Endothelial cell of umbilical vein (primary cell): Measurements from ENCODE around the gene GUCA2A. TPM values are rescaled to one million over a fixed set of nuclear protein-coding genes. Genes with fewer than 3 reads are reported as not detected.

Experiments
- BruUV-seq: library from RNA; stranded (reverse); fragments of 400-500 nt; replicated peaks from 2 replicates; lab custom pipeline; 2021; lab: Mats Ljungman, UMichigan
- CTCF ChIA-PET: fragments of 300-600, 350-600 bp; sonication (Branson Sonifier 250); formaldehyde crosslinking; loops from one replicate; lab custom pipeline; 2021; ENCODE audit warnings: antibody characterized with exemption, inconsistent platforms; lab: Charles Lee
- POLR2A ChIA-PET: fragments of 300-600, 350-600 bp; sonication (Branson Sonifier 250); formaldehyde crosslinking; loops from one replicate; lab custom pipeline; 2021; ENCODE audit warnings: antibody characterized with exemption, inconsistent platforms; lab: Charles Lee
- DNase-seq: peaks from one replicate; pipeline ENCODE4 v3.0.0-alpha.2; 2011; ENCODE audit warnings: low read depth, low spot score
- FAIRE-seq: peaks from 2 replicates; lab custom pipeline; 2011; peaks lifted over from hg19 to GRCh38; lab: Jason Lieb, UNC
- H2AFZ ChIP-seq: 2 replicates; pipeline ENCODE4 v1.6.0; 2012; ENCODE audit warnings: low read depth, low read length, control low read depth, inconsistent platforms
- H3K27ac ChIP-seq: 2 replicates; pipeline ENCODE4 v1.5.1; 2011; ENCODE audit warnings: low read depth, mild to moderate bottlenecking, control low read depth, low read length, moderate library complexity; ENCODE audit not compliant: insufficient read depth
- H3K27me3 ChIP-seq, 2 experiments: 2 replicates each; pipeline versions ENCODE4 v1.6.0 to v1.6.1; 2011; ENCODE audit warnings: low read length in 2 of 2, mixed read lengths in 1 of 2; ENCODE audit not compliant: control insufficient read depth in 2 of 2, insufficient read depth in 2 of 2
- H3K36me3 ChIP-seq, 2 experiments: 2 replicates in 1 of 2; 3 replicates in 1 of 2; pipeline ENCODE4 v1.5.1; 2011; ENCODE audit warnings: low read length in 2 of 2, mild to moderate bottlenecking in 1 of 2, moderate library complexity in 1 of 2; ENCODE audit not compliant: control insufficient read depth in 2 of 2, insufficient read depth in 2 of 2; ENCODE audit errors: extremely low read depth in 1 of 2
- H3K4me1 ChIP-seq: 3 replicates; pipeline ENCODE4 v1.5.1; 2011; ENCODE audit warnings: mild to moderate bottlenecking, low read length; ENCODE audit not compliant: control insufficient read depth, insufficient read depth; ENCODE audit errors: extremely low read depth
- H3K4me2 ChIP-seq: 2 replicates; pipeline ENCODE4 v1.6.1; 2011; ENCODE audit warnings: low read length, control low read depth, mixed read lengths; ENCODE audit not compliant: insufficient read depth
- H3K4me3 ChIP-seq, 3 experiments: fragments of 200-600 bp in 1 of 3; sonication (generic), shearing (Covaris generic) in 1 of 3; replicated peaks in 1 of 3; 2 replicates each; pipeline ENCODE4 v1.5.1; 2011 to 2016; ENCODE audit warnings: control low read depth in 3 of 3, low read length in 3 of 3, mild to moderate bottlenecking in 2 of 3, inconsistent platforms in 1 of 3, low read depth in 1 of 3, moderate library complexity in 1 of 3; ENCODE audit not compliant: insufficient read depth in 1 of 3
- H3K79me2 ChIP-seq: 2 replicates; pipeline ENCODE4 v1.6.0; 2012; ENCODE audit warnings: low read length, inconsistent platforms; ENCODE audit not compliant: control insufficient read depth, insufficient read depth
- H3K9ac ChIP-seq: replicated peaks from 2 replicates; pipeline ENCODE3; 2011; ENCODE audit warnings: low read length, control low read depth; ENCODE audit not compliant: insufficient read depth; ENCODE audit errors: extremely low read depth
- H3K9me1 ChIP-seq: replicated peaks from 3 replicates; pipeline ENCODE4 v1.6.0; 2011; ENCODE audit warnings: mild to moderate bottlenecking, low read length; ENCODE audit not compliant: control insufficient read depth, insufficient read depth; ENCODE audit errors: extremely low read depth
- H3K9me3 ChIP-seq: replicated peaks from 2 replicates; pipeline ENCODE4 v1.5.1; 2012; ENCODE audit warnings: low read length, inconsistent platforms; ENCODE audit not compliant: control insufficient read depth, insufficient read depth
- H4K20me1 ChIP-seq: replicated peaks from 2 replicates; pipeline ENCODE3; 2011; ENCODE audit warnings: mild to moderate bottlenecking, low read length; ENCODE audit not compliant: control insufficient read depth, insufficient read depth; ENCODE audit errors: extremely low read depth
- EZH2 ChIP-seq: IDR thresholded peaks from 2 replicates; pipeline ENCODE4 v1.6.1; 2012; ENCODE audit warnings: borderline replicate concordance, low read depth, mild to moderate bottlenecking, moderate library complexity, low read length, inconsistent platforms; ENCODE audit not compliant: severe bottlenecking
- FOS ChIP-seq: IDR thresholded peaks from 2 replicates; pipeline ENCODE4 v1.6.1; 2011; ENCODE audit warnings: mild to moderate bottlenecking, low read length, moderate library complexity, borderline replicate concordance; ENCODE audit not compliant: insufficient read depth
- GATA2 ChIP-seq: IDR thresholded peaks from 2 replicates; pipeline ENCODE4 v1.7.0; 2011; ENCODE audit warnings: low read depth, mild to moderate bottlenecking, moderate library complexity, mixed read lengths, low read length; ENCODE audit not compliant: insufficient read length, insufficient read depth
- JUN ChIP-seq: IDR thresholded peaks from 2 replicates; pipeline ENCODE4 v1.6.1; 2011; ENCODE audit warnings: borderline replicate concordance, low read depth; ENCODE audit not compliant: insufficient read length, insufficient read depth
- MYC ChIP-seq: IDR thresholded peaks from one replicate; pipeline ENCODE4 v1.6.1; 2011; ENCODE audit warnings: mild to moderate bottlenecking, low read depth, low read length
- POLR2A ChIP-seq: IDR thresholded peaks from 2 replicates; pipeline ENCODE4 v1.6.1; 2012; ENCODE audit warnings: low read depth, mild to moderate bottlenecking, control low read depth, low read length
- POLR2AphosphoS5 ChIP-seq: IDR thresholded peaks from 2 replicates; pipeline ENCODE4 v1.6.1; 2012; ENCODE audit warnings: low read depth, mild to moderate bottlenecking, control low read depth, low read length, moderate library complexity; ENCODE audit not compliant: insufficient read depth
- dilution Hi-C: fragments of 300-500 bp; cut with MboI; formaldehyde crosslinking; loops from one replicate; pipeline ENCODE4 v1.15.0; 2019; ENCODE audit warnings: low sequenced_read_pairs; ENCODE audit not compliant: extremely low pct_ligation_motif_present
- intact Hi-C: fragments of 100-400 bp; cut with micrococcal nuclease; formaldehyde crosslinking; loops from one replicate; pipeline ENCODE4 v1.10.0; 2022
- polyA plus RNA-seq, 4 experiments: library from polyadenylated mRNA; depleted of rRNA in 3 of 4; stranded (reverse) in 3 of 4; unstranded in 1 of 4; fragments of >200 nt; gene quantifications; 2 replicates each; pipeline versions ENCODE4 v1.2.1 to v1.2.3, GENCODE V29; 2011 to 2012; ENCODE audit warnings: missing spikeins in 1 of 4
- total RNA-seq: library from RNA; stranded (reverse); gene quantifications from 2 replicates; pipeline ENCODE4 v1.2.3, GENCODE V29; 2021
- TF ChIP-seq, protein P1 (sequence below), 2 donors: IDR thresholded peaks; 1 replicate in 1 of 2; 2 replicates in 1 of 2; pipeline ENCODE4 v1.5.1; 2011; ENCODE audit warnings: low read length in 2 of 2, mild to moderate bottlenecking in 2 of 2, moderate library complexity in 2 of 2, control low read depth in 1 of 2, inconsistent platforms in 1 of 2, low read depth in 1 of 2; ENCODE audit not compliant: insufficient read depth in 1 of 2; ENCODE audit errors: extremely low read depth in 1 of 2
- TF ChIP-seq, protein P2 (sequence below): IDR thresholded peaks from 2 replicates; pipeline ENCODE4 v1.6.1; 2011; ENCODE audit not compliant: insufficient read depth, insufficient read length

The GUCA2A gene
- total and polyA plus RNA-seq, 2 donors (not counting 3 experiments of a cell fraction or from before 2014, with no cell fraction given), result not detected

DNA sequence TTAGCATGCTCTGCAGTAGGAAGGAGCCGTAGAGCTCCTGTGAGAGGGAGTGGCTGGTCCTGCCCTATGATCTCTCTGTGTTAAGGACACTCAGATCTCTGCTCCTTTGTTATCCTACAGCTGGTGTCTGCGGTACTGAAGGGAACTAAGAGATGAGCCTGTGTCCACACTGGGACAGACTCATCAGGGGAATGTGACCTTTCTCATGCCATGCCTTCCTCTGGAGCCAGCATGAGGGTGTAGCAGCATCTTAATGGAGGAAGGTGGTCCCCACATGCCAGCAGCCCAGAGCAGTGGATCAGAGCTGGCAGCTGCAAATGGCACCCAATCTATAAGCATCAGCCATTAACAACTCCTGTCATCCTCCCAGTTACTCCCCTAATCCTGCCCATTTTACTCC lies 36.0 kb downstream of the GUCA2A start:
- H3K27me3 ChIP-seq, result peaks cover 6 to 14% of the 10 kb centered on the region in 2 experiments
- ChIA-PET POLR2A (no interaction called here), CTCF (no interaction called here)
- no peaks in the 10 kb centered on the region for H3K9me3 ChIP-seq
- H3K36me3 ChIP-seq, result no peaks in the 10 kb centered on the region
- intact Hi-C loops, result no loop called here
- H2AFZ ChIP-seq, result no peak overlapping the region
- dilution Hi-C loops, result no loop called here
- H3K9me1 ChIP-seq, result no peaks in the 10 kb centered on the region
- H4K20me1 ChIP-seq, result no peaks in the 10 kb centered on the region
- H3K4me2 ChIP-seq, result no peak overlapping the region
- DNase-seq (no peak), FAIRE-seq (no peak)
- H3K4me3 ChIP-seq, result no peak overlapping the region
- no peaks in the 10 kb centered on the region for H3K4me1 ChIP-seq
- TF ChIP-seq JUN, result no peak
- TF ChIP-seq POLR2A, result no peak
- H3K9ac ChIP-seq, result no peak overlapping the region
- no peak overlapping the region for H3K27ac ChIP-seq
- no peaks in the 10 kb centered on the region for H3K79me2 ChIP-seq
- BruUV-seq, result no TSS peak

DNA sequence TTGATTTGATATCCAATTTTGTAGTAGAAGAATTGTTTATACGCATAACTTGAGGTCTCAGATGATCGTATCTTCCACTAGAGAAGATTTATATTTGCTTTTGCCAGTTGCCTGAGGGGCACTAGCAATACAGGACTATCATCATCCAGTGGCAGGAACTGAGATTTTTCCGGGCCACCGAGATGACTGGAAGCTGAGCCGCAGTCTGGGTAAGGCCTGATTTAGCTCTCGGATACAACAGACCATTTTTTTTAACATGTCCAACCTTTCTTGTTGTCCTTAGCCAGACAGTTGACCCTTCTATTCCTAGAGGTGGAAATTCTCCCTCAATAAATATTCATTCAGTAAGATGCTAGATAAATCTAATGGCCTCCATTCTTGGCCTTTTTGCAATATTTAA lies 36.8 kb downstream of the GUCA2A start:
- Histone ChIP-seq H3K79me2 (no peaks in the 10 kb centered on the region), H3K27me3 (peaks cover 6 to 14% of the 10 kb centered on the region in 2 experiments), H3K4me3 (no peak overlapping the region), H3K9ac (no peak overlapping the region), H2AFZ (no peak overlapping the region), H3K27ac (no peak overlapping the region), H3K9me1 (no peaks in the 10 kb centered on the region), H3K4me1 (no peaks in the 10 kb centered on the region), H3K4me2 (no peak overlapping the region), H3K36me3 (no peaks in the 10 kb centered on the region), H3K9me3 (no peaks in the 10 kb centered on the region), H4K20me1 (no peaks in the 10 kb centered on the region)
- no peak for DNase-seq
- ChIA-PET CTCF (no interaction called here), POLR2A (no interaction called here)
- BruUV-seq, result no TSS peak
- dilution Hi-C loops (no loop called here), intact Hi-C loops (no loop called here)
- FAIRE-seq, result no peak
- no peak for TF ChIP-seq EZH2
- no peak for TF ChIP-seq POLR2A
- no peak for TF ChIP-seq JUN
- TF ChIP-seq, protein P1, sequence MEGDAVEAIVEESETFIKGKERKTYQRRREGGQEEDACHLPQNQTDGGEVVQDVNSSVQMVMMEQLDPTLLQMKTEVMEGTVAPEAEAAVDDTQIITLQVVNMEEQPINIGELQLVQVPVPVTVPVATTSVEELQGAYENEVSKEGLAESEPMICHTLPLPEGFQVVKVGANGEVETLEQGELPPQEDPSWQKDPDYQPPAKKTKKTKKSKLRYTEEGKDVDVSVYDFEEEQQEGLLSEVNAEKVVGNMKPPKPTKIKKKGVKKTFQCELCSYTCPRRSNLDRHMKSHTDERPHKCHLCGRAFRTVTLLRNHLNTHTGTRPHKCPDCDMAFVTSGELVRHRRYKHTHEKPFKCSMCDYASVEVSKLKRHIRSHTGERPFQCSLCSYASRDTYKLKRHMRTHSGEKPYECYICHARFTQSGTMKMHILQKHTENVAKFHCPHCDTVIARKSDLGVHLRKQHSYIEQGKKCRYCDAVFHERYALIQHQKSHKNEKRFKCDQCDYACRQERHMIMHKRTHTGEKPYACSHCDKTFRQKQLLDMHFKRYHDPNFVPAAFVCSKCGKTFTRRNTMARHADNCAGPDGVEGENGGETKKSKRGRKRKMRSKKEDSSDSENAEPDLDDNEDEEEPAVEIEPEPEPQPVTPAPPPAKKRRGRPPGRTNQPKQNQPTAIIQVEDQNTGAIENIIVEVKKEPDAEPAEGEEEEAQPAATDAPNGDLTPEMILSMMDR (IDR thresholded peaks at IDR 0.05; ENCODE audit: extremely low read depth in 1 of 2, insufficient read depth in 1 of 2, low read depth in 1 of 2, low read length in 2 of 2), result no peak
- TF ChIP-seq GATA2, result no peak
- TF ChIP-seq, protein P2, sequence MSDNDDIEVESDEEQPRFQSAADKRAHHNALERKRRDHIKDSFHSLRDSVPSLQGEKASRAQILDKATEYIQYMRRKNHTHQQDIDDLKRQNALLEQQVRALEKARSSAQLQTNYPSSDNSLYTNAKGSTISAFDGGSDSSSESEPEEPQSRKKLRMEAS, result no peak
- TF ChIP-seq MYC, result no peak
- TF ChIP-seq FOS, result no peak
- TF ChIP-seq POLR2AphosphoS5, result no peak
